K562 (cell line): ENCODE data around the gene AFF1. TPM values are rescaled to one million over a fixed set of nuclear protein-coding genes. Genes with fewer than 3 reads are reported as not detected.
A peak's percentile ranks its signal among the peaks of the same experiment; 100 is the strongest.

Experiments
- ATAC-seq: fragments of 200-7000 bp; cut with Tn5 transposase; 3 replicates; pipeline ENCODE4 v1.9.1; 2020; ENCODE audit warnings: moderate library complexity
- BruUV-seq: library from RNA; stranded (reverse); fragments of 400-500 nt; replicated peaks from 2 replicates; lab custom pipeline; 2021; lab: Mats Ljungman, UMichigan
- CTCF ChIA-PET: fragments of 300-600 bp; formaldehyde crosslinking; extraction: SDS; loops from one replicate; lab custom pipeline; 2021; ENCODE audit warnings: low intra/inter-chr PET ratio; lab: Yijun Ruan, JAX
- POLR2A ChIA-PET: fragments of 300-600, 350-650 bp; sonication (Branson Sonifier 250); formaldehyde crosslinking; extraction: SDS; loops from one replicate; lab custom pipeline; 2021; ENCODE audit warnings: antibody characterized with exemption, inconsistent platforms; lab: Yijun Ruan, JAX
- DNase-seq, 4 experiments: peaks; one replicate each; pipeline versions ENCODE4 v3.0.0 to v3.0.0-alpha.2; 2011 to 2018; ENCODE audit warnings: low spot score in 3 of 4, mixed read lengths in 3 of 4; ENCODE audit errors: extremely low read depth in 1 of 4
- FAIRE-seq: peaks from 2 replicates; lab custom pipeline; 2011; peaks lifted over from hg19 to GRCh38; lab: Jason Lieb, UNC
- H2AFZ ChIP-seq: 2 replicates; pipeline ENCODE4 v1.6.0; 2011; ENCODE audit warnings: low read depth, low read length, control low read depth, inconsistent platforms
- H3K27ac ChIP-seq: fragments of 200-600 bp; 3 replicates; pipeline ENCODE4 v1.8.0; 2011; ENCODE audit warnings: low read depth, mild to moderate bottlenecking, control low read depth, inconsistent platforms, low read length, moderate library complexity, mixed read lengths; ENCODE audit errors: extremely low read depth
- H3K27me3 ChIP-seq, 2 experiments: fragments of 300-600 bp in 1 of 2; 2 replicates in 1 of 2; 3 replicates in 1 of 2; pipeline versions ENCODE4 v1.6.0 to v1.8.0; 2011; ENCODE audit warnings: inconsistent platforms in 2 of 2, low read length in 2 of 2, mild to moderate bottlenecking in 1 of 2, mixed read lengths in 1 of 2, moderate library complexity in 1 of 2; ENCODE audit not compliant: control insufficient read depth in 2 of 2, insufficient read depth in 2 of 2
- H3K36me3 ChIP-seq: fragments of 300-600 bp; 3 replicates; pipeline ENCODE4 v1.8.0; 2011; ENCODE audit warnings: mild to moderate bottlenecking, low read length, inconsistent platforms; ENCODE audit not compliant: control insufficient read depth, insufficient read depth
- H3K4me1 ChIP-seq, 2 experiments: fragments of 200-600 bp in 1 of 2; replicated peaks in 1 of 2; 2 replicates in 1 of 2; 3 replicates in 1 of 2; pipeline versions ENCODE4 v1.5.1 to v1.8.0; 2011; ENCODE audit warnings: inconsistent platforms in 2 of 2, low read length in 2 of 2, mild to moderate bottlenecking in 1 of 2, mixed read lengths in 1 of 2, moderate library complexity in 1 of 2; ENCODE audit not compliant: control insufficient read depth in 2 of 2, insufficient read depth in 2 of 2
- H3K4me2 ChIP-seq: 2 replicates; pipeline ENCODE4 v1.6.1; 2011; ENCODE audit warnings: low read length, control low read depth, inconsistent platforms, mixed read lengths; ENCODE audit not compliant: insufficient read depth
- H3K4me3 ChIP-seq: fragments of 200-600 bp; sonication (generic), shearing (Covaris generic); 2 replicates; pipeline ENCODE4 v1.5.1; 2016; ENCODE audit warnings: control low read depth, inconsistent platforms
- H3K79me2 ChIP-seq: fragments of 200-600 bp; 3 replicates; pipeline ENCODE4 v1.8.0; 2011; ENCODE audit warnings: low read length, inconsistent platforms; ENCODE audit not compliant: control insufficient read depth, insufficient read depth
- H3K9ac ChIP-seq, 2 experiments: 2 replicates each; pipeline versions ENCODE4 v1.6.0 to v1.6.1; 2011; ENCODE audit warnings: low read depth in 2 of 2, low read length in 2 of 2, control low read depth in 1 of 2, inconsistent platforms in 1 of 2, mild to moderate bottlenecking in 1 of 2, mixed read lengths in 1 of 2; ENCODE audit not compliant: insufficient read depth in 1 of 2
- H3K9me1 ChIP-seq: one replicate; pipeline ENCODE4 v1.6.0; 2011; ENCODE audit warnings: inconsistent platforms, mild to moderate bottlenecking, low read length, moderate library complexity; ENCODE audit not compliant: control insufficient read depth, insufficient read depth
- H3K9me3 ChIP-seq: replicated peaks from 2 replicates; pipeline ENCODE4 v1.5.1; 2011; ENCODE audit warnings: low read depth, low read length, inconsistent platforms; ENCODE audit not compliant: control insufficient read depth, insufficient read depth
- H4K20me1 ChIP-seq: replicated peaks from 2 replicates; pipeline ENCODE4 v1.6.1; 2011; ENCODE audit warnings: low read length, inconsistent platforms, mixed read lengths; ENCODE audit not compliant: control insufficient read depth, insufficient read depth
- CXXC5 ChIP-seq: fragments of 250-450 bp; sonication (Bioruptor Pico); IDR thresholded peaks from 2 replicates; pipeline ENCODE4 v1.8.0; 2022; ENCODE audit warnings: inconsistent platforms, mild to moderate bottlenecking, moderate library complexity
- ELF1 ChIP-seq: fragments of 200-800 bp; sonication (Bioruptor generic); IDR thresholded peaks from 2 replicates; pipeline ENCODE4 v1.6.1; 2016; ENCODE audit warnings: missing genetic modification characterization, missing compliant biosample characterization
- GTF3C2 ChIP-seq: IDR thresholded peaks from 3 replicates; pipeline ENCODE4 v1.6.1; 2011; ENCODE audit warnings: borderline replicate concordance, mild to moderate bottlenecking, moderate library complexity; ENCODE audit not compliant: insufficient read length; ENCODE audit errors: extremely low read depth
- HBP1 ChIP-seq: fragments of 450-650 bp; formaldehyde crosslinking; IDR thresholded peaks from 2 replicates; pipeline ENCODE4 v1.4.0; 2022; ENCODE audit warnings: missing genetic modification characterization
- HMG20A ChIP-seq: fragments of 450-650 bp; formaldehyde crosslinking; conservative IDR thresholded peaks from 2 replicates; pipeline ENCODE4 v1.4.0; 2020; ENCODE audit warnings: mild to moderate bottlenecking, mixed read lengths
- KLF1 ChIP-seq: fragments of 450-650 bp; IDR thresholded peaks from 2 replicates; pipeline ENCODE4 v1.6.1; 2016; ENCODE audit warnings: missing genetic modification characterization, missing compliant biosample characterization
- NONO ChIP-seq, 2 experiments: fragments of 200-400 bp in 1 of 2; fragments of 450-650 bp in 1 of 2; formaldehyde crosslinking in 1 of 2; IDR thresholded peaks; 2 replicates each; pipeline ENCODE4 v1.6.1; 2017; ENCODE audit warnings: low read depth in 2 of 2, mild to moderate bottlenecking in 2 of 2, moderate library complexity in 2 of 2, low read length in 1 of 2
- PTTG1 ChIP-seq: fragments of 450-650 bp; IDR thresholded peaks from 2 replicates; pipeline ENCODE4 v1.6.1; 2016; ENCODE audit warnings: low read depth, mild to moderate bottlenecking, missing genetic modification characterization, missing compliant biosample characterization
- SIN3A ChIP-seq, 2 experiments: fragments of 150-350 bp in 1 of 2; IDR thresholded peaks; 2 replicates each; pipeline ENCODE4 v1.6.1; 2011 to 2016; ENCODE audit warnings: borderline replicate concordance in 2 of 2, low read depth in 2 of 2, low read length in 2 of 2, mild to moderate bottlenecking in 2 of 2, moderate library complexity in 2 of 2; ENCODE audit not compliant: control insufficient read depth in 1 of 2
- UBTF ChIP-seq, 2 experiments: IDR thresholded peaks; 2 replicates each; pipeline ENCODE4 v1.6.1; 2012; ENCODE audit warnings: improper control_type of control experiment in 2 of 2, low read depth in 2 of 2, low read length in 2 of 2, borderline replicate concordance in 1 of 2
- ZKSCAN8 ChIP-seq: fragments of 200-800 bp; sonication (Bioruptor generic); IDR thresholded peaks from 2 replicates; pipeline ENCODE4 v1.6.1; 2016; ENCODE audit warnings: missing genetic modification characterization, missing compliant biosample characterization
- ZNF695 ChIP-seq: fragments of 450-650 bp; formaldehyde crosslinking; IDR thresholded peaks from 2 replicates; pipeline ENCODE4 v1.4.0; 2020; ENCODE audit warnings: mild to moderate bottlenecking, moderate library complexity
- WGBS: fragments of 100-300 bp; shearing (Covaris generic); methylation state at CpG from one replicate; pipeline ENCODE4 v1.1.6; 2016; ENCODE audit warnings: low coverage, mixed read lengths; ENCODE audit not compliant: insufficient coverage; ENCODE audit errors: missing lambda C conversion rate; 5-methylcytosine and 5-hydroxymethylcytosine counted together
- in situ Hi-C: fragments of 300-500 bp; cut with MboI; formaldehyde crosslinking; loops from 4 replicates; pipeline ENCODE4 v1.15.0; 2018; ENCODE audit warnings: inconsistent platforms, mixed read lengths
- intact Hi-C: fragments of 100-400 bp; cut with micrococcal nuclease; formaldehyde crosslinking; loops from 2 replicates; pipeline ENCODE4 v1.14.2; 2022
- polyA plus RNA-seq, 8 experiments: library from polyadenylated mRNA; depleted of rRNA in 4 of 8; stranded (reverse) in 5 of 8; unstranded in 3 of 8; fragments of >200 nt; fragmentation: Nextera tagmentation in 2 of 8; fragmentation: Illumina TruSeq in 1 of 8; extraction: Ambion mirVana in 2 of 8; extraction: Trizol in 1 of 8; gene quantifications; 2 replicates each; pipeline versions ENCODE4 v1.2.1 to v1.2.3, GENCODE V29; 2011 to 2014; ENCODE audit warnings: inconsistent platforms in 1 of 8, missing spikeins in 1 of 8
- total RNA-seq, 7 experiments: library from RNA; depleted of rRNA in 6 of 7; stranded (reverse); fragments of >200 nt in 6 of 7; fragmentation: Illumina TruSeq in 2 of 7; extraction: Trizol in 2 of 7; gene quantifications; 2 replicates each; pipeline versions ENCODE4 v1.2.1 to v1.2.3, GENCODE V29; 2011 to 2021; ENCODE audit warnings: low replicate concordance in 1 of 7

Gene AFF1
- total and polyA plus RNA-seq, 9 of the 15 experiments (the other 6 are each of a cell fraction or from before 2014, with no cell fraction given) = 4.1 to 47.5 (median 17.2) TPM

GRCh38 chr4:87006426-87006675 is 71.5 kb downstream of the AFF1 start:
- 1% methylated on average over 9 of the region's 9 CpGs for WGBS
- in situ Hi-C loops = loop anchor here (5.0 kb wide), 1 partner anchor 69 kb away; the partner anchor contains the start of gene AFF1
- Histone ChIP-seq H3K79me2 (peaks cover 58% of the 10 kb centered on the region), H3K9me1 (no peaks in the 10 kb centered on the region), H3K9me3 (no peaks in the 10 kb centered on the region), H3K4me1 (peaks cover 11 to 35% of the 10 kb centered on the region in 2 experiments; a peak in 4 of 5 replicates), H4K20me1 (no peaks in the 10 kb centered on the region), H3K4me3 (peak overlapping the region; percentile 79), H2AFZ (peak overlapping the region; percentile 93), H3K27ac (peak overlapping the region; percentile 97), H3K9ac (peak overlapping the region; percentile 96), H3K36me3 (no peaks in the 10 kb centered on the region), H3K27me3 (no peaks in the 10 kb centered on the region), H3K4me2 (peak overlapping the region; percentile 92)
- CTCF ChIA-PET = no interaction called here
- BruUV-seq = TSS peak; percentile 95
- POLR2A ChIA-PET = interaction anchor here (0.6 to 3.8 kb wide), 31 partner anchors 9 to 450 kb away, joined by 3 to 36 read pairs (median 5); partner anchors contain the start of gene AFF1
- intact Hi-C loops = loop anchor here (2.0 kb wide), 4 partner anchors 46 to 86 kb away; partner anchors contain the start of gene AFF1
- DNase-seq (no peak), FAIRE-seq (no peak), ATAC-seq (no peak)
- TF ChIP-seq ZNF695 (CRISPR knock-in tag) (no peak), ZKSCAN8 (CRISPR knock-in tag) (no peak), NONO (IDR thresholded peaks at IDR 0.05; ENCODE audit: low read depth in 2 of 2, low read length in 1 of 2) (no peak), KLF1 (tag) (no peak), HMG20A (CRISPR knock-in tag) (no peak), HBP1 (CRISPR knock-in tag) (no peak), UBTF (IDR thresholded peaks at IDR 0.05; ENCODE audit: borderline replicate concordance in 1 of 2, low read depth in 2 of 2, low read length in 2 of 2) (0 out of 4 replicates have a peak, but pooled peaks of 1 of the 2 experiments have one; percentile 4), PTTG1 (tag) (no peak), SIN3A (IDR thresholded peaks at IDR 0.05; ENCODE audit: borderline replicate concordance in 2 of 2, control insufficient read depth in 1 of 2, low read depth in 2 of 2, low read length in 2 of 2) (no peak; a peak in 1 of 4 replicates), ELF1 (peak; percentile 58), CXXC5 (CRISPR knock-in tag) (no peak), GTF3C2 (no peak)
